ENCODE data around the gene MSI2. TPM values are rescaled to one million over a fixed set of nuclear protein-coding genes. Genes with fewer than 3 reads are reported as not detected.

MSI2 gene
- polyA plus RNA-seq, 3 donors from 2014 or later: 0.88 to 3.6 (median 2.4) TPM

GRCh38 chr17:57557834-57558681 is 301.7 kb downstream of the MSI2 start:
- H3K36me3 Mint-ChIP-seq: peaks cover 0 to 12% (median 8%) of the 10 kb centered on the region in 3 donors
- H3K27ac Mint-ChIP-seq: no peak overlapping the region
- no peak overlapping the region for H3K4me3 Mint-ChIP-seq
- peaks cover 2 to 11% (median 4%) of the 10 kb centered on the region in 3 donors for H3K27me3 Mint-ChIP-seq (ENCODE audit: low read depth in 3 of 3)
- H3K4me1 Mint-ChIP-seq: peaks cover 31 to 53% of the 10 kb centered on the region in 2 donors
- H3K9me3 Mint-ChIP-seq: no peaks in the 10 kb centered on the region
- DNase-seq: no peak

GRCh38 chr17:57559226-57559625 is 302.9 kb downstream of the MSI2 start:
- H3K36me3 Mint-ChIP-seq: peaks cover 0 to 18% (median 8%) of the 10 kb centered on the region in 3 donors
- H3K4me1 Mint-ChIP-seq: peaks cover 31 to 51% of the 10 kb centered on the region in 2 donors
- H3K27me3 Mint-ChIP-seq (ENCODE audit: low read depth in 3 of 3): peaks cover 0 to 9% (median 8%) of the 10 kb centered on the region in 3 donors
- H3K27ac Mint-ChIP-seq: peak overlapping the region in 1 of 6 donors; percentile 66
- peak overlapping the region in 3 of 5 donors; percentile 12 to 53 (median 34) for H3K4me3 Mint-ChIP-seq
- H3K9me3 Mint-ChIP-seq: no peaks in the 10 kb centered on the region
- no peak for DNase-seq

DNA sequence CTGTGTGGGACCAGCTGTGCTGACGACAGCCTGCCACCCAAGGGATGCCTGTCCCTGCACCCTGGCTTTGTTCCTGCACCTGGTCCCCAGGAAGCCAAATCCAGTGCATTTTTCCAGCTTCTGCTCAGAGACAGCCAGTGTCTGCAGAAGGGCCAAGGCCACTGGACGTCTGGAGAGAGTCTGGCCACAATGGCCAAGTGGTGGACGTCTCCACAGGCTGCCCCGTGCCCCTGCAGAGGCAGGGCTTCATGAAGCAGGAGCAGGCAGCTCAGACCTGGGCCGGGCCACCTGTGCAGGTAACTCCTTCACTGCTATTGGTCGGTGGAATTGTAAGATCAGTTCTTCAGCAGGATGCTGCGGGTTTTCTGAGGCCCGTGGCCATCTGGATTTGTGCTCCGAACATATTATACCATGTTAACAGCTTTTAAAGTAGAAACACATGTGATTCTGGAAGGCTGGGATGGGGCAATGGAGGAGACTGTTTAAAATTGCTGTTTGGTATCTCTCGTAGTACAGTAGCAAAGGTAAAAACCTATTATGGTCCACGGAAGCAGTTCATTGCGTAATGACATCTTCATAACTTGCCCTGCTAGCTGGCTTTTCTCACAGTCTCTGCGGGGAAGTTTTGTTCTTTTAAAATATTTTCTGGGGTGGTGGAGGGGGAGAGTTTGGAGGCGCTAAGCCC is 303.5 kb downstream of the MSI2 start:
- peaks cover 29 to 47% of the 10 kb centered on the region in 2 donors for H3K4me1 Mint-ChIP-seq
- H3K27ac Mint-ChIP-seq: peak overlapping the region in 2 of 6 donors; percentile 53 to 62

GRCh38 chr17:57560319-57560705 is 304.0 kb downstream of the MSI2 start:
- Mint-ChIP-seq H3K27me3 (ENCODE audit: low read depth in 3 of 3) (peaks cover 0 to 8% (median 6%) of the 10 kb centered on the region in 3 donors), H3K4me1 (peaks cover 29 to 47% of the 10 kb centered on the region in 2 donors), H3K4me3 (peak overlapping the region in 3 of 5 donors; percentile 52 to 72 (median 65)), H3K9me3 (no peaks in the 10 kb centered on the region), H3K36me3 (peaks cover 0 to 20% (median 8%) of the 10 kb centered on the region in 3 donors), H3K27ac (peak overlapping the region in 2 of 6 donors; percentile 15 to 62)
- DNase-seq: no peak

More for the DNA sequence above, 303.5 kb downstream of the MSI2 start:
- DNase-seq: no peak
- peaks cover 0 to 9% (median 8%) of the 10 kb centered on the region in 3 donors for H3K27me3 Mint-ChIP-seq (ENCODE audit: low read depth in 3 of 3)
- H3K9me3 Mint-ChIP-seq: no peaks in the 10 kb centered on the region
- peaks cover 0 to 18% (median 8%) of the 10 kb centered on the region in 3 donors for H3K36me3 Mint-ChIP-seq
- peak overlapping the region in 1 of 5 donors; percentile 30 for H3K4me3 Mint-ChIP-seq

DNA sequence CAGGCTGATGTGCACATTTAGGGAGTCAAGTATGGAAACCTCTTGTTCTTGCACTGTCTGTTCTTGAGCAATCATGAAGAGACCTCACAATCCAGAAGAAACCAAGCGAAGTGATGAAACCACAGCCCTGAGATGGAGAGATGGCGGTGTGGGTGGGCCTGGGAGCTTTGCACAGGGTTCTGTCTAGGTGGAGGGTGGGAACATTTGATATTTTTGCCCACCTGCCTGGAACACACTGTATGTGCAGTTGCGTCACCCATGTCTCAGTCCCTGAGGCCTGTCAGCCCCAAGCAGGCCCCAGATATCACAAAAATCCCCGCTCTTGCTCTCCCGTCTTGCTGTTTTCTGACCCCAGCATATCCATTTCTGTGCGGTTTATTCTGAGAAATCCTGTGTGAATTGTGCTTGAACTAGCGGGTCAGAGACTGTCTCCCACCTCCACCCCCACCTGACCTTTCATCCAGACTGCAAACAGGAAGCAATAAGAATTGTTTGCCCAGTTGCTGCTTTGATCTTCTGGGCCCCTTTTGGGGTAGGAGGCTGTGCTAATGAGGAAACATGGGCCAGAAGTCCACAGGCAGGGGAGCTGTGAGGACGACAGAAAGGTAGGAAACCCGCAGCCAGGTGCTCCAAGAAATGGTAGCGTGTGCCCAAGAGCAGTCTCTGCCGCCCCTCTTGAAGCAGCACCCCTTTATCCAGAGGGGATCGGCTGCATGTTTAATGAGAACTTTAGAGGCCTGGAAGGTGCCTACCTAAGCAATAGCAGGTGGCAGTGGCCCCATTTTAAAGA is 304.9 kb downstream of the MSI2 start:
- H3K4me3 Mint-ChIP-seq: peak overlapping the region in 4 of 5 donors; percentile 52 to 72 (median 68)
- peak; percentile 41 to 62 (median 52) for DNase-seq
- H3K9me3 Mint-ChIP-seq: no peaks in the 10 kb centered on the region
- peaks cover 29 to 47% of the 10 kb centered on the region in 2 donors for H3K4me1 Mint-ChIP-seq
- H3K27me3 Mint-ChIP-seq (ENCODE audit: low read depth in 3 of 3): peaks cover 0 to 9% (median 3%) of the 10 kb centered on the region in 3 donors
- H3K36me3 Mint-ChIP-seq: peaks cover 0 to 25% (median 5%) of the 10 kb centered on the region in 3 donors
- H3K27ac Mint-ChIP-seq: peak overlapping the region; percentile 16 to 86 (median 50)

GRCh38 chr17:57562184-57562698 is 305.9 kb downstream of the MSI2 start:
- H3K27me3 Mint-ChIP-seq (ENCODE audit: low read depth in 3 of 3): peaks cover 0 to 7% (median 0%) of the 10 kb centered on the region in 3 donors
- peaks cover 0 to 21% (median 0%) of the 10 kb centered on the region in 3 donors for H3K36me3 Mint-ChIP-seq
- H3K27ac Mint-ChIP-seq: peak overlapping the region in 2 of 6 donors; percentile 50 to 62
- no peaks in the 10 kb centered on the region for H3K9me3 Mint-ChIP-seq
- peak overlapping the region in 1 of 5 donors; percentile 24 for H3K4me3 Mint-ChIP-seq
- DNase-seq: no peak
- H3K4me1 Mint-ChIP-seq: peaks cover 29 to 47% of the 10 kb centered on the region in 2 donors

DNA sequence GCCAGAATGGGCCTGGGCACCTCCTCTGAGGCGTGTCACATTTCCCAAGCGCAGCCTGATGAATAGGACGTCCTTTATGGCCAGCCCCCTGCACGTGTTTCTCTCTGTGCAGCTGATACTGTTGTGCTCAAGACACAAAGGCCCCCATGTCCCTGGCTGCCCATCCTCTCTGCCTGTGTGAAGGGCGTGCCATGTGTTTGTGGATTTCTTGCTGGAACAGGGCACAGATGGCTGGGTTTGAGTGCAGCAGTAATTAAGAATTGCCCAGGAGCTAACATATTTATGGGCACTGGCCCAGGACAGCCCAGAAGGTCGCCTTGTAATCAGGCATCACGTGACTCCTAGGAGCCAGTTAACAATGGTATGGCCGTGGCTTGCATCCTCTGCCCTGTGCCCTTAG is 307.6 kb downstream of the MSI2 start:
- peaks cover 27 to 46% of the 10 kb centered on the region in 2 donors for H3K4me1 Mint-ChIP-seq
- no peaks in the 10 kb centered on the region for H3K9me3 Mint-ChIP-seq
- H3K27ac Mint-ChIP-seq: no peak overlapping the region
- peaks cover 0 to 7% (median 0%) of the 10 kb centered on the region in 3 donors for H3K27me3 Mint-ChIP-seq (ENCODE audit: low read depth in 3 of 3)
- no peak for DNase-seq
- no peak overlapping the region for H3K4me3 Mint-ChIP-seq
- H3K36me3 Mint-ChIP-seq: peaks cover 0 to 13% (median 0%) of the 10 kb centered on the region in 3 donors

DNA sequence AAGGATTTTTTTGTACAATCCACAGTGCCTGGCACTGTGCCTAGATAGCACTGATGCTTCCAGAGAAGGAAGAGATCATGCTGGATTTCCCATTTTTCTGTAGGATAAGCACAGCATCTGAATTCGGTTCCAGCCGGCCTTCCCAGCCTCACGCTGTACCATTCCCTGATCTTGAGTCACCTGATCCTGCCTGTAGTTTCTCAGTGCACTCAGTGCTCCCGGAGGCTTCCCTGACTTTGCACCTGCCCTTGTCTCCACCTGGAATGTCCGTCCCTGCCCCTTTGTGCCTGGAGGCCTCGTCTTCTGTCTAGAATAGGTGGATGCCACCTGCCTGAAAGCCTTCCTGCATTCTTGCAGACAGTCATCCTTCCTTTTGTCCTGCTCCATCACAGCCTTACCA is 308.9 kb downstream of the MSI2 start:
- no peaks in the 10 kb centered on the region for H3K9me3 Mint-ChIP-seq
- H3K36me3 Mint-ChIP-seq: peaks cover 0 to 15% (median 3%) of the 10 kb centered on the region in 3 donors
- peaks cover 0 to 7% (median 0%) of the 10 kb centered on the region in 3 donors for H3K27me3 Mint-ChIP-seq (ENCODE audit: low read depth in 3 of 3)
- peaks cover 24 to 35% of the 10 kb centered on the region in 2 donors for H3K4me1 Mint-ChIP-seq
- no peak for DNase-seq
- peak overlapping the region in 1 of 6 donors; percentile 5 for H3K27ac Mint-ChIP-seq
- H3K4me3 Mint-ChIP-seq: no peak overlapping the region

GRCh38 chr17:57566721-57567120 is 310.4 kb downstream of the MSI2 start:
- Mint-ChIP-seq H3K4me3 (no peak overlapping the region), H3K27me3 (ENCODE audit: low read depth in 3 of 3) (peaks cover 0 to 8% (median 0%) of the 10 kb centered on the region in 3 donors), H3K36me3 (peaks cover 0 to 15% (median 3%) of the 10 kb centered on the region in 3 donors), H3K9me3 (no peaks in the 10 kb centered on the region), H3K27ac (no peak overlapping the region), H3K4me1 (peaks cover 9 to 19% of the 10 kb centered on the region in 2 donors)
- no peak for DNase-seq

GRCh38 chr17:57567251-57567650 is 310.9 kb downstream of the MSI2 start:
- Mint-ChIP-seq H3K27me3 (ENCODE audit: low read depth in 3 of 3) (peaks cover 0 to 8% (median 0%) of the 10 kb centered on the region in 3 donors), H3K4me3 (no peak overlapping the region), H3K27ac (no peak overlapping the region), H3K4me1 (peaks cover 6 to 14% of the 10 kb centered on the region in 2 donors), H3K9me3 (no peaks in the 10 kb centered on the region), H3K36me3 (peaks cover 0 to 15% (median 3%) of the 10 kb centered on the region in 3 donors)
- DNase-seq: no peak

GRCh38 chr17:57568340-57568739 is 312.0 kb downstream of the MSI2 start:
- Mint-ChIP-seq H3K4me3 (no peak overlapping the region), H3K36me3 (peaks cover 0 to 13% (median 3%) of the 10 kb centered on the region in 3 donors), H3K4me1 (peaks cover 6 to 9% of the 10 kb centered on the region in 2 donors), H3K27ac (no peak overlapping the region), H3K27me3 (ENCODE audit: low read depth in 3 of 3) (peaks cover 0 to 8% (median 0%) of the 10 kb centered on the region in 3 donors), H3K9me3 (no peaks in the 10 kb centered on the region)
- DNase-seq: no peak

DNA sequence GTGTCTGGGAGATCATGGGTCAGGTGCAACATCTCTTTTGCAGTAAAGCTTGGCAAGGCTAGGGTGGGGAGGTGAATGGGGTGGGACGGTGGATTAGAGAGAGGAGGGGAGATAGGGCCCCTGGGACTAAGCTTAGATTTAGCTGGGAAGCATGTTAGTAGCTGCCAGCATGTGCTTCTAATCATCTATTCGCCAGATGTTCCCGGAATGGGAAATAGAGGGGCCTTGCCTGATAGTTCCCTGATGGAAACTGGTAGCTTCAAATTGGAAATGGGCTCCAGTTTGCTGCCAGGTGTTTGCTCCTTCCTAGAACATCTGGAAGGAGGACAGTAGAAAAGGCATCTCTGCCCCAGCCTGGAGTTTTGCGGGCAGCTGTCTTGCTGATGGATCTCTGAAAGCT is 312.7 kb downstream of the MSI2 start:
- Mint-ChIP-seq H3K4me1 (peaks cover under 1 to 2% of the 10 kb centered on the region in 2 donors), H3K27ac (no peak overlapping the region)

GRCh38 chr17:57569853-57570252 is 313.5 kb downstream of the MSI2 start:
- no peak overlapping the region for H3K27ac Mint-ChIP-seq
- H3K4me1 Mint-ChIP-seq: peaks cover 0 to under 1% of the 10 kb centered on the region in 2 donors
- H3K27me3 Mint-ChIP-seq (ENCODE audit: low read depth in 3 of 3): peaks cover 0 to 5% (median 0%) of the 10 kb centered on the region in 3 donors

More for the DNA sequence above, 312.7 kb downstream of the MSI2 start:
- Mint-ChIP-seq H3K36me3 (peaks cover 0 to 9% (median 3%) of the 10 kb centered on the region in 3 donors), H3K4me3 (no peak overlapping the region), H3K27me3 (ENCODE audit: low read depth in 3 of 3) (peaks cover 0 to 5% (median 0%) of the 10 kb centered on the region in 3 donors), H3K9me3 (no peaks in the 10 kb centered on the region)
- DNase-seq: no peak

More at GRCh38 chr17:57569853-57570252, 313.5 kb downstream of the MSI2 start:
- no peaks in the 10 kb centered on the region for H3K9me3 Mint-ChIP-seq
- peaks cover 0 to 9% (median 3%) of the 10 kb centered on the region in 3 donors for H3K36me3 Mint-ChIP-seq
- DNase-seq: no peak
- no peak overlapping the region for H3K4me3 Mint-ChIP-seq

Measured in immature natural killer cell (primary cell).